Endodermal cell (in vitro differentiated cells): Measurements from ENCODE around the gene KCTD10. TPM values are rescaled to one million over a fixed set of nuclear protein-coding genes. Genes with fewer than 3 reads are reported as not detected.

ENCODE experiments used
- DNase-seq: peaks from one replicate; pipeline ENCODE4 v3.0.0-alpha.2; 2017
- H3K27ac ChIP-seq: 2 replicates; pipeline ENCODE4 v1.5.1; 2013; ENCODE audit warnings: mild to moderate bottlenecking, low read depth, low read length, moderate library complexity
- H3K27me3 ChIP-seq: 2 replicates; pipeline ENCODE4 v1.6.1; 2013; ENCODE audit warnings: mild to moderate bottlenecking, low read length, moderate library complexity; ENCODE audit not compliant: insufficient read depth, control insufficient read depth, poor library complexity, severe bottlenecking
- H3K36me3 ChIP-seq: 2 replicates; pipeline ENCODE4 v1.7.0; 2013; ENCODE audit warnings: mild to moderate bottlenecking, low read length, moderate library complexity; ENCODE audit not compliant: control insufficient read depth, insufficient read depth
- H3K4me1 ChIP-seq: one replicate; pipeline ENCODE4 v1.7.0; 2013; ENCODE audit warnings: low read length; ENCODE audit not compliant: control insufficient read depth, insufficient read depth
- H3K4me3 ChIP-seq: 2 replicates; pipeline ENCODE4 v1.5.1; 2013; ENCODE audit warnings: mild to moderate bottlenecking, low read length, moderate library complexity
- H3K9ac ChIP-seq: 2 replicates; pipeline ENCODE4 v1.6.1; 2013; ENCODE audit warnings: mild to moderate bottlenecking, low read length, moderate library complexity; ENCODE audit not compliant: poor library complexity, severe bottlenecking; ENCODE audit errors: extremely low read depth
- H3K9me3 ChIP-seq: 2 replicates; pipeline ENCODE4 v1.6.1; 2013; ENCODE audit warnings: mild to moderate bottlenecking, low read length, moderate library complexity; ENCODE audit not compliant: control insufficient read depth
- H3K27ac Mint-ChIP-seq: 2 replicates; pipeline ENCODE4 v1.8.0; 2020; ENCODE audit warnings: mixed read lengths
- H3K27me3 Mint-ChIP-seq: 2 replicates; pipeline ENCODE4 v1.8.0; 2021; ENCODE audit warnings: mild to moderate bottlenecking, mixed read lengths; ENCODE audit not compliant: insufficient read depth
- H3K36me3 Mint-ChIP-seq: 2 replicates; pipeline ENCODE4 v1.8.0; 2020; ENCODE audit warnings: low read depth, mixed read lengths
- H3K4me1 Mint-ChIP-seq: 2 replicates; pipeline ENCODE4 v1.8.0; 2020; ENCODE audit warnings: mixed read lengths
- H3K4me3 Mint-ChIP-seq: 2 replicates; pipeline ENCODE4 v1.8.0; 2020; ENCODE audit warnings: mild to moderate bottlenecking, moderate library complexity, mixed read lengths
- H3K9me3 Mint-ChIP-seq: 2 replicates; pipeline ENCODE4 v1.8.0; 2020; ENCODE audit warnings: mild to moderate bottlenecking, mixed read lengths
- WGBS, 2 experiments: methylation state at CpG; one replicate each; pipeline versions ENCODE4 v1.1.5 to v1.1.7; 2013; ENCODE audit warnings: missing lambda C conversion rate in 2 of 2, mixed read lengths in 1 of 2; ENCODE audit not compliant: insufficient coverage in 1 of 2, insufficient read length in 1 of 2; 5-methylcytosine and 5-hydroxymethylcytosine counted together
- total RNA-seq, 2 donors: library from RNA; stranded (reverse); fragmentation: NEBNext Ultra II Directional in 1 of 2; extraction: Animal tissue kit (Norgen Biotek cat#: 25700) in 1 of 2; gene quantifications; 2 replicates in 1 of 2; 3 replicates in 1 of 2; pipeline ENCODE4 v1.2.1, GENCODE V29; 2021
- TF ChIP-seq, protein P1 (sequence below): fragments of 200-600 bp; sonication (generic); conservative IDR thresholded peaks from 2 replicates; pipeline ENCODE4 v1.5.0; 2021; ENCODE audit warnings: antibody characterized with exemption, mild to moderate bottlenecking

KCTD10 gene
- total RNA-seq, 2 donors from 2014 or later, result 50.9 to 53.5 TPM

DNA sequence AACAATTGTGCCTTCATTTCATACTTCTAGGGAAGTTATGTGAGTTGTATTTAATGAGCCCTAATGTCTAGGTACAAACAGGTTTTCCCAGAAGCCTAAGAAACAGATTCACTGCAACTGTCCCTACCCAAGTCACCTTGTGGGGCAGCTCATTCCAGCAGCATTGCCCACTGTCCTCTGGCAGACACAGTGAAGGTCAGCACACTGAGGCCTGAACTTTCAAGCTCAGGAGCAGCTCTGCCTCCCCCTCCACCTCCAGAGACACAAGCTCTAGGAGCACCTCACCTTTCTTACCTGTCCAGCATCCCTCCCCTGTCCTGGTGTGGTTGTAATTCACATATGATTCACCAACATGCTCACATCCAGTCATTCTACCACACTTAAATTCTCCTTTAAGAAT, 16.0 kb upstream of the KCTD10 start:
- H3K9me3 Mint-ChIP-seq, result peaks cover 25% of the 10 kb centered on the region

DNA sequence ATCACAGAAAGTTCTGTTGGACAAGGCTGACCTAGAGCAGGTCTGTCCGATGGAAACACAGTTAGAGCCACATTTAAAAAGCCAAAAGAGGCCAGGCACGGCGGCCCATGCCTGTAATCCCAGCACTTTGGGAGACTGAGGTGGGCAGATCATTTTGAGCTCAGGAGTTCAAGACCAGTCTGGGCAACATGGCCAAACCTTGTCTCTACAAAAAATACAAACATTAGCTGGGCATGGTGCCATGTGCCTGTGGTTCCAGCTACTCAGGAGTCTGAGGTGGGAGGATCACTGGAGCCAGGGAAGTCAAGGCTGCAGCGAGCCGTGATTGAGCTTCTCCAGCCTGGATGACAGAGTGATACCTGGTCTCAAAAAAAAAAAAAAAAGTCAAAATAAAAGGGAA, 15.3 kb upstream of the KCTD10 start:
- H3K4me1 Mint-ChIP-seq, result no peaks in the 10 kb centered on the region
- Histone ChIP-seq H3K36me3 (peaks cover 82% of the 10 kb centered on the region), H3K4me1 (no peaks in the 10 kb centered on the region), H3K9ac (no peak overlapping the region), H3K9me3 (peaks cover 27% of the 10 kb centered on the region), H3K27me3 (no peaks in the 10 kb centered on the region), H3K4me3 (no peak overlapping the region), H3K27ac (no peak overlapping the region)
- no peak overlapping the region for H3K27ac Mint-ChIP-seq
- no peak for DNase-seq
- no peaks in the 10 kb centered on the region for H3K27me3 Mint-ChIP-seq
- 82 to 97% methylated on average over 3 to 5 of the region's 5 CpGs for WGBS, 2 experiments
- H3K4me3 Mint-ChIP-seq, result no peak overlapping the region
- TF ChIP-seq, protein P1, sequence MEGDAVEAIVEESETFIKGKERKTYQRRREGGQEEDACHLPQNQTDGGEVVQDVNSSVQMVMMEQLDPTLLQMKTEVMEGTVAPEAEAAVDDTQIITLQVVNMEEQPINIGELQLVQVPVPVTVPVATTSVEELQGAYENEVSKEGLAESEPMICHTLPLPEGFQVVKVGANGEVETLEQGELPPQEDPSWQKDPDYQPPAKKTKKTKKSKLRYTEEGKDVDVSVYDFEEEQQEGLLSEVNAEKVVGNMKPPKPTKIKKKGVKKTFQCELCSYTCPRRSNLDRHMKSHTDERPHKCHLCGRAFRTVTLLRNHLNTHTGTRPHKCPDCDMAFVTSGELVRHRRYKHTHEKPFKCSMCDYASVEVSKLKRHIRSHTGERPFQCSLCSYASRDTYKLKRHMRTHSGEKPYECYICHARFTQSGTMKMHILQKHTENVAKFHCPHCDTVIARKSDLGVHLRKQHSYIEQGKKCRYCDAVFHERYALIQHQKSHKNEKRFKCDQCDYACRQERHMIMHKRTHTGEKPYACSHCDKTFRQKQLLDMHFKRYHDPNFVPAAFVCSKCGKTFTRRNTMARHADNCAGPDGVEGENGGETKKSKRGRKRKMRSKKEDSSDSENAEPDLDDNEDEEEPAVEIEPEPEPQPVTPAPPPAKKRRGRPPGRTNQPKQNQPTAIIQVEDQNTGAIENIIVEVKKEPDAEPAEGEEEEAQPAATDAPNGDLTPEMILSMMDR, result no peak
- peaks cover 81% of the 10 kb centered on the region for H3K36me3 Mint-ChIP-seq
- peaks cover 25% of the 10 kb centered on the region for H3K9me3 Mint-ChIP-seq

More for the DNA sequence above, 16.0 kb upstream of the KCTD10 start:
- Mint-ChIP-seq H3K27me3 (no peaks in the 10 kb centered on the region), H3K4me1 (no peaks in the 10 kb centered on the region), H3K4me3 (no peak overlapping the region), H3K27ac (no peak overlapping the region), H3K36me3 (peaks cover 81% of the 10 kb centered on the region)
- Histone ChIP-seq H3K27ac (no peak overlapping the region), H3K4me1 (no peaks in the 10 kb centered on the region), H3K9me3 (peaks cover 27% of the 10 kb centered on the region), H3K27me3 (no peaks in the 10 kb centered on the region), H3K36me3 (peaks cover 82% of the 10 kb centered on the region), H3K4me3 (no peak overlapping the region), H3K9ac (no peak overlapping the region)
- TF ChIP-seq, protein P1, result no peak
- DNase-seq, result no peak

DNA sequence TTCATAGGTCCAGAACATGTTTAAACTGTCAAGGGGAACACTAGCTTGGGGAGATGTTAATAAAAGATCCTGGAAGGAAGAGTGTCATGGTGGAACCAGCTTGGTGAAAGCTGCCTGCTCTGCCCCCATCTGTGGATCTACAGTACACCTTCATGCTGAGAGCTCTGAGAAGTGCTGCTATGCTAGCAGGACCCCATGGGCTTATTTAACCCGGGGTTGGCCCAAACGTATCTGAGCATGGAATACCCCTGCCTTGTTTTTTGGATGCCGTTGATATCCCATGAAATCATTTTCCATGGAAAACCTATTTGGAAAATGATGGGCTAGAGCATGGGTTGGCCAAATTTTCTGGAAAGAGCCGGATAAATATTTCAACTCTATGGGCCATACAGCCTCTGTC, 14.6 kb upstream of the KCTD10 start:
- Mint-ChIP-seq H3K27ac (no peak overlapping the region), H3K27me3 (no peaks in the 10 kb centered on the region), H3K36me3 (peaks cover 84% of the 10 kb centered on the region), H3K4me3 (no peak overlapping the region), H3K4me1 (no peaks in the 10 kb centered on the region), H3K9me3 (peaks cover 24% of the 10 kb centered on the region)
- Histone ChIP-seq H3K4me3 (no peak overlapping the region), H3K36me3 (peaks cover 85% of the 10 kb centered on the region), H3K9me3 (peaks cover 25% of the 10 kb centered on the region), H3K4me1 (no peaks in the 10 kb centered on the region), H3K27ac (no peak overlapping the region), H3K9ac (no peak overlapping the region), H3K27me3 (no peaks in the 10 kb centered on the region)
- DNase-seq, result no peak
- WGBS, 2 experiments, result 90 to 95% methylated on average over 4 of the region's 4 CpGs
- TF ChIP-seq, protein P1, result no peak
